CD4-positive, alpha-beta T cell (primary cell): Measurements from ENCODE around the gene RBBP9. TPM values are rescaled to one million over a fixed set of nuclear protein-coding genes. Genes with fewer than 3 reads are reported as not detected.

ENCODE experiments used
- ATAC-seq: fragments of 200-7000 bp; cut with Tn5 transposase; one replicate; pipeline ENCODE4 v1.10.0; 2022; ENCODE audit warnings: mild to moderate bottlenecking; ENCODE audit not compliant: poor library complexity
- CTCF ChIA-PET: fragments of 350-600 bp; sonication (Branson Sonifier 250); formaldehyde crosslinking; loops from one replicate; lab custom pipeline; 2021; ENCODE audit warnings: antibody characterized with exemption, inconsistent platforms; lab: Charles Lee
- POLR2A ChIA-PET: fragments of 350-600 bp; sonication (Branson Sonifier 250); formaldehyde crosslinking; loops from one replicate; lab custom pipeline; 2021; ENCODE audit warnings: antibody characterized with exemption, inconsistent platforms; lab: Charles Lee
- DNase-seq, 14 experiments: peaks; one replicate each; pipeline ENCODE4 v3.0.0-alpha.2; 2013 to 2020; ENCODE audit warnings: mixed read lengths in 2 of 14
- H3K27ac ChIP-seq, 2 donors: one replicate each; pipeline versions ENCODE4 v1.5.1 to v1.7.0; 2013; ENCODE audit warnings: low read length in 2 of 2, low read depth in 1 of 2, mild to moderate bottlenecking in 1 of 2
- H3K27me3 ChIP-seq, 2 experiments: 1 replicate in 1 of 2; 2 replicates in 1 of 2; pipeline versions ENCODE4 v1.6.1 to v1.7.0; 2013; ENCODE audit warnings: low read length in 2 of 2, control low read depth in 1 of 2, mild to moderate bottlenecking in 1 of 2, moderate library complexity in 1 of 2; ENCODE audit not compliant: insufficient read depth in 2 of 2, control insufficient read depth in 1 of 2
- H3K36me3 ChIP-seq: one replicate; pipeline ENCODE4 v1.6.1; 2013; ENCODE audit warnings: low read length, control low read depth; ENCODE audit not compliant: insufficient read depth
- H3K4me1 ChIP-seq: one replicate; pipeline ENCODE4 v1.6.1; 2013; ENCODE audit warnings: low read length, control low read depth; ENCODE audit not compliant: insufficient read depth
- H3K4me3 ChIP-seq: one replicate; pipeline ENCODE4 v1.5.1; 2013; ENCODE audit warnings: mild to moderate bottlenecking, low read length, moderate library complexity
- H3K9me3 ChIP-seq, 2 experiments: 1 replicate in 1 of 2; 2 replicates in 1 of 2; pipeline versions ENCODE4 v1.6.1 to v1.7.0; 2013; ENCODE audit warnings: low read length in 2 of 2, mild to moderate bottlenecking in 2 of 2, control low read depth in 1 of 2, moderate library complexity in 1 of 2; ENCODE audit not compliant: control insufficient read depth in 1 of 2, insufficient read depth in 1 of 2
- H3K27ac Mint-ChIP-seq: one replicate; pipeline ENCODE4 v1.8.0; 2020; ENCODE audit warnings: mixed read lengths
- H3K27me3 Mint-ChIP-seq: one replicate; pipeline ENCODE4 v1.8.0; 2021; ENCODE audit warnings: mixed read lengths
- H3K36me3 Mint-ChIP-seq: one replicate; pipeline ENCODE4 v1.8.0; 2021; ENCODE audit warnings: low read depth, mixed read lengths
- H3K4me1 Mint-ChIP-seq: one replicate; pipeline ENCODE4 v1.8.0; 2021; ENCODE audit warnings: low read depth, mixed read lengths
- H3K4me3 Mint-ChIP-seq: one replicate; pipeline ENCODE4 v1.8.0; 2020; ENCODE audit warnings: mild to moderate bottlenecking, mixed read lengths
- H3K9me3 Mint-ChIP-seq: one replicate; pipeline ENCODE4 v1.8.0; 2020; ENCODE audit warnings: mixed read lengths
- CTCF ChIP-seq: fragments of 200-600 bp; IDR thresholded peaks from one replicate; pipeline ENCODE4 v1.8.0; 2022; ENCODE audit warnings: antibody characterized with exemption, mild to moderate bottlenecking
- intact Hi-C, 2 experiments: fragments of 100-400 bp; cut with DNase I in 1 of 2; cut with micrococcal nuclease in 1 of 2; formaldehyde crosslinking; loops; one replicate each; pipeline versions ENCODE4 v1.15.1 to v1.9.0; 2023 to 2025; cut with DNase I, micrococcal nuclease
- total RNA-seq, 174 experiments: library from RNA in 2 of 174; stranded (reverse) in 2 of 174; gene quantifications; one replicate each; pipeline ENCODE4 v1.2.3 and lab custom pipeline; 2021 to 2026

RBBP9 gene
- total RNA-seq, 2 experiments from 2014 or later: 1.6 to 2.1 TPM

- ATAC-seq (peak; percentile 81), DNase-seq (peak; percentile 94 to 99 (median 98))
- H3K9me3 Mint-ChIP-seq: no peaks in the 10 kb centered on the region
- TF ChIP-seq CTCF: no peak
- H3K9me3 ChIP-seq: no peaks in the 10 kb centered on the region
- peaks cover 40% of the 10 kb centered on the region for H3K36me3 Mint-ChIP-seq
- H3K36me3 ChIP-seq: peaks cover 17% of the 10 kb centered on the region
- intact Hi-C loops: loop anchor here (1.0 to 10.0 kb wide), 12 partner anchors 39 to 823 kb away; partner anchors contain the start of genes SMIM26 (in 2 of the 2), ZNF133 (in 2 of the 2), DTD1 (in 1 of the 2) and DZANK1 (in 1 of the 2)
- ChIA-PET POLR2A (interaction anchor here (0.6 to 3.7 kb wide), 27 partner anchors 8 to 1932 kb away, joined by 3 to 134 read pairs (median 7); partner anchors contain the start of genes BFSP1, CFAP61, CRNKL1 and DSTN), CTCF (interaction anchor here (1.2 to 3.0 kb wide), 5 partner anchors 10 to 59 kb away, joined by 3 to 25 read pairs (median 8); partner anchors contain the start of genes DZANK1, POLR3F, RBBP9 and SMIM26)
- H3K27me3 ChIP-seq: peaks cover 0 to 1% of the 10 kb centered on the region in 2 experiments
- H3K4me3 Mint-ChIP-seq: peak within 1 kb of the TSS; percentile 98
- peak within 1 kb of the TSS; percentile 100 for H3K27ac Mint-ChIP-seq
- no peaks in the 10 kb centered on the region for H3K27me3 Mint-ChIP-seq
- H3K4me1 Mint-ChIP-seq: peaks cover 52% of the 10 kb centered on the region
- peak within 1 kb of the TSS; percentile 86 for H3K4me3 ChIP-seq
- H3K4me1 ChIP-seq: peaks cover 26% of the 10 kb centered on the region
- peak within 1 kb of the TSS; percentile 94 to 99 for H3K27ac ChIP-seq
These were observed 10.5 kb upstream of the RBBP9 start, which contains the start of gene SEC23B for GRCh38 chr20:18507218-18508191. Gene SEC23B, plus strand, starts transcription at chr20:18507940. Its CDS starts 2,896 bp downstream, at chr20:18510836.

GRCh38 chr20:18506744-18507143 is 9.7 kb upstream of the RBBP9 start:
- ATAC-seq (no peak), DNase-seq (peak in 3 of 14 experiments; percentile 9 to 39 (median 23))
- H3K27ac Mint-ChIP-seq: peak overlapping the region; percentile 100
- Histone ChIP-seq H3K27ac (peak overlapping the region; percentile 94 to 99), H3K4me3 (peak overlapping the region; percentile 86), H3K36me3 (peaks cover 10% of the 10 kb centered on the region), H3K9me3 (no peaks in the 10 kb centered on the region), H3K27me3 (peaks cover 0 to 2% of the 10 kb centered on the region in 2 experiments), H3K4me1 (peaks cover 26% of the 10 kb centered on the region)
- POLR2A ChIA-PET: interaction anchor here (0.8 to 3.7 kb wide), 24 partner anchors 9 to 1931 kb away, joined by 3 to 134 read pairs (median 8); partner anchors contain the start of genes BFSP1, CFAP61, CRNKL1 and DSTN
- CTCF ChIA-PET: interaction anchor here (1.2 to 3.0 kb wide), 5 partner anchors 10 to 60 kb away, joined by 3 to 25 read pairs (median 8); partner anchors contain the start of genes DZANK1, POLR3F, RBBP9 and SMIM26
- no peaks in the 10 kb centered on the region for H3K9me3 Mint-ChIP-seq
- peaks cover 51% of the 10 kb centered on the region for H3K4me1 Mint-ChIP-seq
- intact Hi-C loops: loop anchor here (1.0 to 10.0 kb wide), 12 partner anchors 38 to 822 kb away; partner anchors contain the start of genes ZNF133 (in 2 of the 2), DTD1 (in 1 of the 2), DZANK1 (in 1 of the 2) and KAT14 (in 1 of the 2)
- no peaks in the 10 kb centered on the region for H3K27me3 Mint-ChIP-seq
- H3K36me3 Mint-ChIP-seq: peaks cover 35% of the 10 kb centered on the region
- H3K4me3 Mint-ChIP-seq: peak overlapping the region; percentile 98
- TF ChIP-seq CTCF: no peak
